SK-N-SH (cell line): Measurements from ENCODE around the gene NAALADL2.

Experiments used
- CHD2 ChIP-seq: fragments of 150-350 bp; IDR thresholded peaks from 2 replicates; pipeline ENCODE4 v1.6.1; 2018; ENCODE audit warnings: low read length; ENCODE audit not compliant: partially characterized antibody
- EP300 ChIP-seq, 2 experiments: IDR thresholded peaks; 2 replicates each; pipeline versions ENCODE4 v1.4.0 to v1.6.1; 2012; ENCODE audit warnings: borderline replicate concordance in 1 of 2, low read depth in 1 of 2, low read length in 1 of 2
- EZH2phosphoT487 ChIP-seq: fragments of 200-600 bp; sonication (generic); IDR thresholded peaks from 2 replicates; pipeline ENCODE4 v1.6.1; 2017; ENCODE audit warnings: low read depth, mixed run types, mild to moderate bottlenecking, antibody characterized with exemption, moderate library complexity, borderline replicate concordance
- GABPA ChIP-seq: IDR thresholded peaks from 2 replicates; pipeline ENCODE4 v1.4.0; 2012; ENCODE audit warnings: low read depth, mild to moderate bottlenecking
- MAX ChIP-seq: IDR thresholded peaks from 2 replicates; pipeline ENCODE4 v1.4.0; 2012; ENCODE audit warnings: low read depth
- POLR2AphosphoS5 ChIP-seq: IDR thresholded peaks from 2 replicates; pipeline ENCODE4 v1.6.1; 2012; ENCODE audit warnings: low read depth, low read length
- RCOR1 ChIP-seq: fragments of 150-350 bp; IDR thresholded peaks from 2 replicates; pipeline ENCODE4 v1.6.1; 2017; ENCODE audit warnings: antibody characterized with exemption, low read length
- RXRA ChIP-seq: IDR thresholded peaks from 2 replicates; pipeline ENCODE4 v1.4.0; 2012; ENCODE audit warnings: low read depth, mild to moderate bottlenecking, borderline replicate concordance
- SIN3A ChIP-seq: IDR thresholded peaks from 2 replicates; pipeline ENCODE4 v1.6.1; 2012; ENCODE audit warnings: low read depth, mild to moderate bottlenecking, low read length, moderate library complexity, borderline replicate concordance
- SMC3 ChIP-seq: IDR thresholded peaks from 2 replicates; pipeline ENCODE4 v1.6.1; 2012; ENCODE audit warnings: low read depth, low read length, improper control_type of control experiment
- TF ChIP-seq, protein P1 (sequence below): fragments of 200-600 bp; sonication (generic); IDR thresholded peaks from 2 replicates; pipeline ENCODE4 v1.6.1; 2017; ENCODE audit warnings: antibody characterized with exemption, mild to moderate bottlenecking, moderate library complexity
- TF ChIP-seq, protein P2 (sequence below): fragments of 150-350 bp; IDR thresholded peaks from 2 replicates; pipeline ENCODE4 v1.6.1; 2017; ENCODE audit warnings: antibody characterized with exemption, low read length, low read depth, borderline replicate concordance

DNA sequence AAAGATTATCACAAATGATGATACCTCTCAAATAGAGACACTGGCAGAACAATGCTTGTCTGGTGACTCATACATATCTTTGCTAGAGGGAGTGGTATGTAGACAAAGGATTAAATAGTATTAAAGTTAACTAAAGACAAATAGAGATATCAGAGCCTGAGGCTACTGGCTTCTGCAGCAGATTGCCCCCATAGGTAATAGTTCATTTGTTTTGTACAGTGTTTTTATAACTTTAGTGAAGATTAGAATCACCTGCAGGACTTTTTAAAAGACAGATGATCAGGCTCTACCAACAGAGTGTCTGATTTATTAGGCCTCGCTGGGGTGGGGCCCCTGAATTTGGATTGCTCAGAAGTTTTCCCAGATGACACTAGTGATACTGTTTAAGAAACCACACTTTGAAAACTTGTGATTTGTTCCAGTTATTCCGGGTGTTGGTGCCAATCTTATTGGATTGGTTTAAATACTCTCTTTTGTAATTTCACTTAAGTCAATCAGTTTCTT is 96.4 kb downstream of the NAALADL2 start:
- TF ChIP-seq, protein P1, sequence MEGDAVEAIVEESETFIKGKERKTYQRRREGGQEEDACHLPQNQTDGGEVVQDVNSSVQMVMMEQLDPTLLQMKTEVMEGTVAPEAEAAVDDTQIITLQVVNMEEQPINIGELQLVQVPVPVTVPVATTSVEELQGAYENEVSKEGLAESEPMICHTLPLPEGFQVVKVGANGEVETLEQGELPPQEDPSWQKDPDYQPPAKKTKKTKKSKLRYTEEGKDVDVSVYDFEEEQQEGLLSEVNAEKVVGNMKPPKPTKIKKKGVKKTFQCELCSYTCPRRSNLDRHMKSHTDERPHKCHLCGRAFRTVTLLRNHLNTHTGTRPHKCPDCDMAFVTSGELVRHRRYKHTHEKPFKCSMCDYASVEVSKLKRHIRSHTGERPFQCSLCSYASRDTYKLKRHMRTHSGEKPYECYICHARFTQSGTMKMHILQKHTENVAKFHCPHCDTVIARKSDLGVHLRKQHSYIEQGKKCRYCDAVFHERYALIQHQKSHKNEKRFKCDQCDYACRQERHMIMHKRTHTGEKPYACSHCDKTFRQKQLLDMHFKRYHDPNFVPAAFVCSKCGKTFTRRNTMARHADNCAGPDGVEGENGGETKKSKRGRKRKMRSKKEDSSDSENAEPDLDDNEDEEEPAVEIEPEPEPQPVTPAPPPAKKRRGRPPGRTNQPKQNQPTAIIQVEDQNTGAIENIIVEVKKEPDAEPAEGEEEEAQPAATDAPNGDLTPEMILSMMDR: no peak
- TF ChIP-seq POLR2AphosphoS5: no peak
- no peak for TF ChIP-seq RXRA
- TF ChIP-seq SMC3: no peak
- no peak for TF ChIP-seq SIN3A
- no peak for TF ChIP-seq MAX
- no peak for TF ChIP-seq CHD2
- TF ChIP-seq GABPA: no peak
- 0 out of 4 replicates have a peak, but pooled peaks of 1 of the 2 experiments have one; percentile 16 for TF ChIP-seq EP300 (IDR thresholded peaks at IDR 0.05; ENCODE audit: borderline replicate concordance in 1 of 2, low read depth in 1 of 2, low read length in 1 of 2)
- TF ChIP-seq RCOR1: no peak
- TF ChIP-seq, protein P2, sequence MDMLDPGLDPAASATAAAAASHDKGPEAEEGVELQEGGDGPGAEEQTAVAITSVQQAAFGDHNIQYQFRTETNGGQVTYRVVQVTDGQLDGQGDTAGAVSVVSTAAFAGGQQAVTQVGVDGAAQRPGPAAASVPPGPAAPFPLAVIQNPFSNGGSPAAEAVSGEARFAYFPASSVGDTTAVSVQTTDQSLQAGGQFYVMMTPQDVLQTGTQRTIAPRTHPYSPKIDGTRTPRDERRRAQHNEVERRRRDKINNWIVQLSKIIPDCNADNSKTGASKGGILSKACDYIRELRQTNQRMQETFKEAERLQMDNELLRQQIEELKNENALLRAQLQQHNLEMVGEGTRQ: no peak
- TF ChIP-seq EZH2phosphoT487: no peak
